ACHN (cell line): ENCODE data around the gene NECTIN1.
"Not testable (repeated sequence)": the region's sequence is repeated elsewhere in the genome, so short reads cannot be mapped to it uniquely, and the experiment has no call there.

Source experiments
- DNase-seq: peaks from one replicate; pipeline ENCODE4 v3.0.0-alpha.2; 2015
- in situ Hi-C: cut with HindIII; loops from 2 replicates; pipeline ENCODE4 v1.10.0; 2017; ENCODE audit warnings: low sequenced_read_pairs, low pct_ligation_motif_present, low pct_unique_long_range_greater_than_20kb

The NECTIN1 gene

GRCh38 chr11:119616586-119617339 is 112.2 kb downstream of the NECTIN1 start:
- no peak for DNase-seq

DNA sequence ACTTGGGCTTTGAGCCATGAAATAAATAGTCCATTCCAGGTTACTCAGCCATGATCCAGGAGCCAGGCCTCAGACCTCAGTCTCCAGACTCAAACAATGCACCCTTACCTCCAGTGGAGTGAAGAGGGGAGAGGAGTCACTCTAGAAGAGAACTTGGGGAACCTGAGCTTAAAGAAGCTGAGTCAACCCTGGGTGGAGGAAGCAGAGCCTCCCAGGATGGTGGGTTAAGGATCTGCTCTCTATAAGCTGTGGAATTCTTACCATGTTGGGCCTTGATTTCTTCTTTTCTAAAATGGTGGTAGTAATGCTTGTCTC is 113.2 kb downstream of the NECTIN1 start:
- no peak for DNase-seq
- in situ Hi-C loops, result no loop called here

More at GRCh38 chr11:119616586-119617339, 112.2 kb downstream of the NECTIN1 start:
- in situ Hi-C loops, result no loop called here

DNA sequence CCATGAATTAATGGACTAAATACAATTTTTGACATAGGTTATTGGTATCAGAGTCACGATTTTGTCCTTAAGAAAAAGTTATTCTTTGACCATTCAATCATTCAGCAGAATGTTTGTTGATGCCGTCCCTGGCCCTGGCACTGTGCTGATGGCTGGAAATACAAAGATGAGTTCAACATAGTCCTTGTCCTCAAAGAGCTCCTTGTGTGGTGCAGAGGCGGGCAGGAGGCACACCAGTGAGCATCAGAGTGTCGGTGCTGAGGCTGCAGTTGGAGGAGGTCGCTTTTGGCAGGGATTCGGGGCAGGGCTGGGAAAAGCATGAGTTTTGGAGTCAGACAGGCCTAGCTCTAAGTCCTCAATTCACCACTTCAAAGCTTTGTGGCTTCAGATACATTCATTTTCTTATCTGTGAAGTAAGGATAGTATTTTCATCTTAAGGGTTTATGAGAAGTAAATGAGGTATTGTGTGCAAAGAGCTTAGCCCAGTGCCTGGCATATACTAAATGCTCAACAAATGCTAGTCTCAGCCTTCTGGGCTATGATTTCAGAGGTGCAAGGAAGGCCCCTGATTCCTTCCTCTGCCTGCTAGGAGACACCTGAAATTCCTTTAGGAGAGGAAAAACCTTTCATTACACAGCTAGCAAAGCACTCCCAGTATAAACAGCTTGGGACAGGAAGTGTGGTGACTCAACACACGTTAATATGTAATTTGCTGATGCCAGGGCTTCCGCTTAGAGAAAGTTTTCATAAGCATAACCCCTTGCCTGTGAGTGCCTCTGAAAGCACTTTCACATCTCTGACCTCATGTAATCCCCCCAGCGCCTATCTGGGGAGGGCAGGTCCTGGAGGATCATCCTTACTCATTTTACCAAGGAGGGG is 113.8 kb downstream of the NECTIN1 start:
- DNase-seq, result peak; percentile 83
- in situ Hi-C loops, result no loop called here

GRCh38 chr11:119614222-119615002 is 114.6 kb downstream of the NECTIN1 start:
- in situ Hi-C loops, result no loop called here

GRCh38 chr11:119612814-119613213 is 116.2 kb downstream of the NECTIN1 start:
- in situ Hi-C loops, result no loop called here
- DNase-seq, result no peak

More at GRCh38 chr11:119614222-119615002, 114.6 kb downstream of the NECTIN1 start:
- no peak for DNase-seq

DNA sequence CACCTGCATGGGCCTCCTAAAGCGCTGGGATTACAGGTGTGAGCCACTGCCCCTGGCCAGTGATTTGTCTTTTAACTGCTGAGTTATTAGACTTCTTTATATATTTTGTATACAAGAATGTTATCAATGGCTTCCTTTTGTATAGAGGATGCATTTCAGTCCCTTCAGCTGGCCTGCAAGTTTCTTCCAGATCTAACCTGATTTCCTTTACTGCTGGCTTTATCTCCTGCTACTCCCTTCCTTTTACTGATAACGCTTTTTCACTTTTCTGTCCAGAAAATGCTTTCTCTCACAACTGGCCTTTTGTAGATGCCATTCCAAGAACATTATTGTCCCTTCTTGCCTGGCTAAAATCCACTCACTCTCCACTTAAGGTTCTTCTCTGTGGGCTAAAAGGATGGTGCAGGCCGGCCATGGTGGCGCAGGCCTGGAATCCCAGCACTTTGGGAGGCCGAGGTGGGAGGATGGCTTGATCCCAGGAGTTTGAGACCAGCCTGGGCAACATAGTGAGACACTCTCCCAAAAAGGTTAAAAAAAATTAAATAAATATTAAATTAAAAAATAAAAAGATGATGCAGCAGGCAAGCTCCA is 118.1 kb downstream of the NECTIN1 start:
- no peak for DNase-seq
- in situ Hi-C loops, result no loop called here

- in situ Hi-C loops, result no loop called here
- DNase-seq, result no peak
Measured at GRCh38 chr11:119608781-119609180, 120.2 kb downstream of the NECTIN1 start.

- DNase-seq, result no peak
Measured at GRCh38 chr11:119608201-119608600, 120.8 kb downstream of the NECTIN1 start.

GRCh38 chr11:119607726-119608125 is 121.3 kb downstream of the NECTIN1 start:
- no peak for DNase-seq
- in situ Hi-C loops, result no loop called here

More at GRCh38 chr11:119608201-119608600, 120.8 kb downstream of the NECTIN1 start:
- in situ Hi-C loops, result no loop called here

- in situ Hi-C loops, result no loop called here
- DNase-seq, result no peak
Measured at GRCh38 chr11:119605137-119605665, 123.8 kb downstream of the NECTIN1 start.

- in situ Hi-C loops, result no loop called here
- no peak for DNase-seq
Measured at GRCh38 chr11:119602745-119603373, 126.1 kb downstream of the NECTIN1 start.

DNA sequence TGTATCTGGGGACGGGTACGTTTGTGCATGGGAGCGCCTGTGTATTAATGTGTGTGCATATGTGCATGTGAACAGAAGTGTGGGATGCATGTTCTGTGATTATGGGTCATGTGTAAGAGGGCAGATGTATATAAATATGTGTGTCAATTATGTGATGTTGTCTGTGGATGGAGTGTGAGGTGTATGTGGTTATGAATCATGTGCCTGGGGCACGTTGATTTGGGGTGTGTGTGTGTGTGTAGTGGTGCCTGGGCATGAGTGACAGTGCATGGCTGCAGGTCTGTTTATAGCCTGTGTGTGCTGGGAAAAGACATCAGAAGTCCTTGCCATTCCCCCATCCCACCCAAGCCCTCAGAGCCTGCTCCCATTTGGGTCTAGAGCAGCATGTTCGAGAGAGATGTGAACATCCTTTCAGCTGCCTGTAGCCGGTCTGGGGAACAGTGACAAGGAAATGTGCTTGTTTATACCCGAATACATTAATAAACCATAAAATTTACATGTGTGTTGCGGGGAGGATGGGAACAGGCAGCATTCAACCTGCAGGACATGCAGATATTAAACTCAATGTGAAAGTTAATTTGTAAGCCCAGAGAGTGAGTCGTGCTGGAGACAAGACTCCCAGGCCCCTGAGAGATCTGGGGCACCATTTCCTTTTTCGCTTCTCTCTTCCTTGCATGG is 129.0 kb downstream of the NECTIN1 start:
- in situ Hi-C loops, result no loop called here
- peak; percentile 13 for DNase-seq

GRCh38 chr11:119595941-119596340 is 133.1 kb downstream of the NECTIN1 start:
- DNase-seq, in situ Hi-C loops: not testable (repeated sequence)

DNA sequence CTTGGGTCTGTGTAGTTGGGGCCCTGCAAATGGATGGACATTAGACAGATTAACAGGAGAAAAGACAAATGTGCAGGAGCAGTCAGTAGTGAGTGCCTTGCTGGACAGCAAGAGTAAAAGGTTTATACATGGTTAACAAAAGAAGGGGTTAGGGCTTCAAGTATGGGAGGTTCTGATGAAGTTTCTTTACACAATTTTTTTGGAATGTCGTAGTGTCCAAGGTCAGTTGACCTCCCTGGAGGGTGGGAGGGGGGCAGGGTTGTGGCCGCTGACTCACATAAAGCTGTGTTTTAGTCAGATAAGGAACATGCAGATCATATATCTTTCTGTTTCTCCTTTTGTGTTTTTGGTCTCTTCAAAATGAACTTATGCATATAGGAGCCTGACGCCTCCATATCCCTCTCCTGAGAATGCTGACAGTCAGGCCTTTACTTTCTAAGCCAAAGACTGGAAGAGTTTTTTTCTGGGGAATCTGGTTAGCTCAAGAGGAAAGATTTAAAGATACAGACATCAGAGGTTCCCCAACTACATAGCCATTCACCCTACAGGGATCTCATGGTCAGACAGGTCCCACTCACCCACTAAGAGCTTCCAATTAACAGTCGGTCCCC is 134.3 kb downstream of the NECTIN1 start:
- in situ Hi-C loops, result no loop called here
- peak; percentile 33 for DNase-seq

DNA sequence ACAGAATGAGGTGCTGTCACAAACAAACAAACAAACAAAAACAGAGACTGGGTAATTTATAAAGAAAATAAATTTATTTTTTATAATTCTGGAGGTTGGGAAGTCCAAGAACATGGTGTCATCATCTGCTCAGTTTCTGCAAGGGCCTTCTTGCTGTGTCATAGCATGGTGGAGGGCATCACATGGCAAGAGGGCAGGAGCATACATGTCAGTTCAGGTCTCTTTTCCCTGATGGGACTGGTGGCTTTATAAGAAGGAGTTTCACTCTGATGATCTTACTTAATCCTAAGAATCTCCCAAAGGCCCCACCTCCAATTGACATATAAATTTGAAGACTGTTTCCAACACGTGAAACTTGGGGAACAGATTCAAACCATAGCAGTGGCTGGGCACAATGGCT is 135.7 kb downstream of the NECTIN1 start:
- in situ Hi-C loops, result no loop called here

GRCh38 chr11:119592642-119593041 is 136.4 kb downstream of the NECTIN1 start:
- DNase-seq, result no peak
- in situ Hi-C loops, result no loop called here

More for the DNA sequence above, 135.7 kb downstream of the NECTIN1 start:
- DNase-seq, result no peak

DNA sequence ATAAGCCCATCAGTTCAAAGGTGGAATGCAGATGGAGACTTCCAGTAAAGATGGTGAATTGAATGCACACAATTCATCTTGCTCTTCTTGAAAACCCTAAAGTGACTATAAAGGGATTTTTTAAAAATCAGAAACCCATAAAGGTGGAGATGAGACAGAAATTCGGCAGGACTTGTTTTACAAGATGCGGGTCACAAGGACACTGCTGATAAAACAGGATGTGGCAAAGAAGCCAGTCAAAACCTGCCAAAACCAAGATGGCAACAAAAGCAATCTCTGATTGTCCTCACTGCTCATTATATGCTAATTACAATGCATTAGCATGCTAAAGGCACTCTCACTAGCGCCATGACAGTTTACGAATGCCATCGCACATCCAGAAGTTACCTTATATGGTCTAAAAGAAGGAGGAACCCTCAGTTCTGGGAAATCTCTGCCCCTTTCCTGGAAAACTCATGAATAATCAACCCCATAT is 137.1 kb downstream of the NECTIN1 start:
- in situ Hi-C loops, result no loop called here
- no peak for DNase-seq
